Smooth muscle cell (in vitro differentiated cells): ENCODE measurements around the gene ISM2. TPM values are rescaled to one million over a fixed set of nuclear protein-coding genes. Genes with fewer than 3 reads are reported as not detected.
A peak's percentile ranks its signal among the peaks of the same experiment; 100 is the strongest.

Experiments used
- DNase-seq: peaks from one replicate; lab custom pipeline; 2025; ENCODE audit not compliant: unreplicated experiment; lab: John Stamatoyannopoulos, UW
- H2AFZ ChIP-seq: fragments of 200-600 bp; sonication (generic); 2 replicates; pipeline ENCODE4 v1.6.0; 2016; ENCODE audit warnings: antibody characterized with exemption, low read depth, mild to moderate bottlenecking
- H3F3A ChIP-seq: fragments of 200-600 bp; sonication (generic); 2 replicates; pipeline ENCODE4 v1.6.0; 2017; ENCODE audit warnings: antibody characterized with exemption, low read depth
- H3K27ac ChIP-seq: fragments of 200-600 bp; sonication (generic); 2 replicates; pipeline ENCODE4 v1.5.1; 2016; ENCODE audit warnings: low read depth, mild to moderate bottlenecking
- H3K27me3 ChIP-seq: fragments of 200-600 bp; sonication (generic); 2 replicates; pipeline ENCODE4 v1.6.1; 2016; ENCODE audit warnings: low read depth, mild to moderate bottlenecking
- H3K36me3 ChIP-seq: fragments of 200-600 bp; sonication (generic); 2 replicates; pipeline ENCODE4 v1.5.1; 2016; ENCODE audit warnings: low read depth
- H3K4me1 ChIP-seq: fragments of 200-600 bp; sonication (generic); 2 replicates; pipeline ENCODE4 v1.5.1; 2016; ENCODE audit warnings: low read depth
- H3K4me2 ChIP-seq: fragments of 200-600 bp; sonication (generic); 2 replicates; pipeline ENCODE4 v1.6.0; 2016; ENCODE audit warnings: mild to moderate bottlenecking
- H3K4me3 ChIP-seq: fragments of 200-600 bp; sonication (generic); 2 replicates; pipeline ENCODE4 v1.5.1; 2016; ENCODE audit warnings: mild to moderate bottlenecking
- H3K79me2 ChIP-seq: fragments of 200-600 bp; sonication (generic); 2 replicates; pipeline ENCODE4 v1.6.0; 2016; ENCODE audit warnings: low read depth, mild to moderate bottlenecking
- H3K9ac ChIP-seq: fragments of 200-600 bp; sonication (generic); 2 replicates; pipeline ENCODE4 v1.6.0; 2016; ENCODE audit warnings: low read depth
- H3K9me3 ChIP-seq: fragments of 200-600 bp; sonication (generic); replicated peaks from 2 replicates; pipeline ENCODE4 v1.5.1; 2016; ENCODE audit warnings: low read depth
- H4K20me1 ChIP-seq: fragments of 200-600 bp; sonication (generic); 2 replicates; pipeline ENCODE4 v1.6.0; 2016; ENCODE audit warnings: low read depth
- WGBS: methylation state at CpG from one replicate; pipeline ENCODE4 v1.1.7; 2016; ENCODE audit warnings: low lambda C conversion rate; 5-methylcytosine and 5-hydroxymethylcytosine counted together
- polyA plus RNA-seq: library from polyadenylated mRNA; unstranded; fragments of >200 nt; fragmentation: Nextera tagmentation; extraction: Ambion mirVana; gene quantifications from 2 replicates; pipeline ENCODE4 v1.2.1, GENCODE V29; 2016
- total RNA-seq: library from RNA; depleted of rRNA; stranded (reverse); fragments of >200 nt; gene quantifications from 2 replicates; pipeline ENCODE4 v1.2.3, GENCODE V29; 2014
- TF ChIP-seq, protein P1 (sequence below): fragments of 200-600 bp; sonication (generic); IDR thresholded peaks from 2 replicates; pipeline ENCODE4 v1.5.1; 2017; ENCODE audit warnings: borderline replicate concordance, mild to moderate bottlenecking, antibody characterized with exemption; ENCODE audit not compliant: insufficient read depth, poor library complexity, severe bottlenecking

Gene ISM2
- total and polyA plus RNA-seq, 2 experiments from 2014 or later: 0.78 to 2.7 TPM

DNA sequence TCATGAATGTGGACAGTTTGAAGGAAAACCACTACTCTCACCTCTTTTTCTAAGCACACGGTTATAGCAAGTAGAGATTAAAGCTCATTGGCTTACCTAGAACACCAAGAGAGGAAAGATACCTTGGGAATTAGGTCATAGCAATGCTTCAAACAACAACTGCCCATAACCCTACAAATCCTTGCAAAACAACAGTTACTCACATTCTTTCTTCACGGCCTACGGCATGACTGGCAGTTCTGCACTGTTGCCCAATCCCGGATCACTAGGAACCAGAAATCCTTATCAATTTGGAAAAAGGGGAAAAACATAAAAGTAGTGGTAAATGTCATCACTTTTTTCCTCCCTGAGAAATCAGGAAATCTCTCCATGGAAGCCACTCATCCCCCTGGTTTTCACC, 9.6 kb upstream of the ISM2 start:
- Histone ChIP-seq H3K27me3 (no peaks in the 10 kb centered on the region), H3K79me2 (no peaks in the 10 kb centered on the region), H3K4me2 (no peak overlapping the region), H3K36me3 (peaks cover 7% of the 10 kb centered on the region), H3K9me3 (peaks cover 5% of the 10 kb centered on the region), H3K4me3 (no peak overlapping the region), H4K20me1 (no peaks in the 10 kb centered on the region), H3K9ac (no peak overlapping the region), H2AFZ (no peak overlapping the region), H3K4me1 (no peaks in the 10 kb centered on the region), H3K27ac (peak overlapping the region; percentile 52), H3F3A (no peaks in the 10 kb centered on the region)
- 51% methylated on average over 4 of the region's 4 CpGs for WGBS
- TF ChIP-seq, protein P1, sequence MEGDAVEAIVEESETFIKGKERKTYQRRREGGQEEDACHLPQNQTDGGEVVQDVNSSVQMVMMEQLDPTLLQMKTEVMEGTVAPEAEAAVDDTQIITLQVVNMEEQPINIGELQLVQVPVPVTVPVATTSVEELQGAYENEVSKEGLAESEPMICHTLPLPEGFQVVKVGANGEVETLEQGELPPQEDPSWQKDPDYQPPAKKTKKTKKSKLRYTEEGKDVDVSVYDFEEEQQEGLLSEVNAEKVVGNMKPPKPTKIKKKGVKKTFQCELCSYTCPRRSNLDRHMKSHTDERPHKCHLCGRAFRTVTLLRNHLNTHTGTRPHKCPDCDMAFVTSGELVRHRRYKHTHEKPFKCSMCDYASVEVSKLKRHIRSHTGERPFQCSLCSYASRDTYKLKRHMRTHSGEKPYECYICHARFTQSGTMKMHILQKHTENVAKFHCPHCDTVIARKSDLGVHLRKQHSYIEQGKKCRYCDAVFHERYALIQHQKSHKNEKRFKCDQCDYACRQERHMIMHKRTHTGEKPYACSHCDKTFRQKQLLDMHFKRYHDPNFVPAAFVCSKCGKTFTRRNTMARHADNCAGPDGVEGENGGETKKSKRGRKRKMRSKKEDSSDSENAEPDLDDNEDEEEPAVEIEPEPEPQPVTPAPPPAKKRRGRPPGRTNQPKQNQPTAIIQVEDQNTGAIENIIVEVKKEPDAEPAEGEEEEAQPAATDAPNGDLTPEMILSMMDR: no peak
- no peak for DNase-seq

DNA sequence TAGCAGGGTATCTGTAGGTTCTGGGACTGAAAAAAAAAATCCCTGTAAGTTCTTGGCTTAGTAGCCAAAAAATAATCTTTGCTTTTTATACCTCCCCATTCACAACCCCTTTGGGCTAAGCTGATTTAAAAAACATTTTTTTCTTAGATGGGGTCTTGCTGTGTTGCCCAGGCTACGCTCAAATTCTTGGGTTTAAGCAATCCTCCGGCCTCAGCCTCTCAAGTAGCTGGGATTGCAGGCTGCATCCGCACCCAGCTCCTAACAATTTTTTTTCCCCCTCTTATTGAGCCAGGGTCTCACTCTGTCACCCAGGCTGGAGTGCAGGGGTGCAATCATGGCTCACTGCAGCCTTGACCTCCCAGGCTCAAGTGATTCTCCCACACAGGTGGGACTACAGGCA, 9.1 kb upstream of the ISM2 start:
- H4K20me1 ChIP-seq: no peaks in the 10 kb centered on the region
- peak overlapping the region; percentile 52 for H3K27ac ChIP-seq
- H3K9me3 ChIP-seq: peaks cover 5% of the 10 kb centered on the region
- no peaks in the 10 kb centered on the region for H3F3A ChIP-seq
- H3K79me2 ChIP-seq: no peaks in the 10 kb centered on the region
- no peaks in the 10 kb centered on the region for H3K27me3 ChIP-seq
- H3K36me3 ChIP-seq: peaks cover 7% of the 10 kb centered on the region
- H3K9ac ChIP-seq: no peak overlapping the region
- no peaks in the 10 kb centered on the region for H3K4me1 ChIP-seq
- H2AFZ ChIP-seq: no peak overlapping the region
- 100% methylated on average over 3 of the region's 3 CpGs for WGBS
- no peak for DNase-seq
- no peak overlapping the region for H3K4me2 ChIP-seq
- TF ChIP-seq, protein P1: no peak
- H3K4me3 ChIP-seq: no peak overlapping the region

DNA sequence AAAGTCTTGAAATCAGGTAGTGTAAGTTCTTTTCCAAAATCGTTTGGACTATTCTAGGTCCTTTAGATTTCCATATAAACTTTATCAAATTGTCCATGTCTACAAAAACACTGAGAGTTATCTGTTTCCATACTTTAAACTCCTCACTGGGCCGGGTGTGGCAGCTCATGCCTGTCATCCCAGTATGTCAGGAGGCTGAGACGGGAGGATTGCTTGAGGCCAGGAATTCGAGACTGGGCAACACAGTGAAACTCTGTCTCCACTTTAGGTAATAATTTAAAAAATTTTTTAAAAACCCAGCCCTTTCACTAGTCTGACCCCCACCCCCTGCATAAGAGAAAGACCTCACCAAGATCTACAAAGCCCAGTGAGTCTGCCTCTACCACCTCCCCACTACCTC, 6.4 kb upstream of the ISM2 start:
- Histone ChIP-seq H3K36me3 (no peaks in the 10 kb centered on the region), H3K27ac (no peak overlapping the region), H4K20me1 (no peaks in the 10 kb centered on the region), H2AFZ (no peak overlapping the region), H3K9ac (no peak overlapping the region), H3K27me3 (peaks cover 11% of the 10 kb centered on the region), H3K4me1 (no peaks in the 10 kb centered on the region), H3K4me3 (no peak overlapping the region), H3K9me3 (peaks cover 3% of the 10 kb centered on the region), H3K4me2 (no peak overlapping the region), H3K79me2 (no peaks in the 10 kb centered on the region), H3F3A (no peaks in the 10 kb centered on the region)
- WGBS: 71% methylated on average over 4 of the region's 4 CpGs
- TF ChIP-seq, protein P1: no peak
- no peak for DNase-seq

DNA sequence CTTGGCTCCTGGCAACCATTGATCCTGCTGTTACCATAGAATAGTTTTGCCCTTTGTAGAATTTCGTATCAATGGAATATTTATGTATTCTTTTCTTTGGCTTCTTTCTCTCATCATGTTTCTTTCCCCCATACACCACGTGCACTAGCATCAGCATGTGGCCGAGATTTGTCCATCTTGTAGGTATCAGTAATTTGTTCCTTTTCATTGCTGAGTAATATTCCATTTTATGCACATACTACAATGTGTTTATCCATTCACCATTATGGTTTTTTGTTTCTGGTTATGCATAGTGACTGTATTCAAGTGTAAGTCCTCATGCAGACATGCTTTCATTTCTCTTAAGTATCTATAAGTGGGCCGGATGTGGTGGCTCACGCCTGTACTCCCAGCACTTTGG, 4.5 kb upstream of the ISM2 start:
- TF ChIP-seq, protein P1: no peak
- Histone ChIP-seq H3K9me3 (no peaks in the 10 kb centered on the region), H3K27ac (no peak overlapping the region), H3F3A (no peaks in the 10 kb centered on the region), H3K4me2 (no peak overlapping the region), H3K36me3 (no peaks in the 10 kb centered on the region), H3K9ac (no peak overlapping the region), H3K4me1 (peaks cover 5% of the 10 kb centered on the region), H2AFZ (no peak overlapping the region), H3K79me2 (no peaks in the 10 kb centered on the region), H3K27me3 (peaks cover 28% of the 10 kb centered on the region), H4K20me1 (no peaks in the 10 kb centered on the region), H3K4me3 (no peak overlapping the region)
- no peak for DNase-seq
- WGBS: 97% methylated on average over 5 of the region's 5 CpGs
